ENCODE measurements around the gene OBSCN. TPM values are rescaled to one million over a fixed set of nuclear protein-coding genes. Genes with fewer than 3 reads are reported as not detected.

The OBSCN gene
- total and polyA plus RNA-seq, 2 of the 13 experiments (the other 11 are each of a cell fraction or from before 2014, with no cell fraction given), result 0.20 TPM

DNA sequence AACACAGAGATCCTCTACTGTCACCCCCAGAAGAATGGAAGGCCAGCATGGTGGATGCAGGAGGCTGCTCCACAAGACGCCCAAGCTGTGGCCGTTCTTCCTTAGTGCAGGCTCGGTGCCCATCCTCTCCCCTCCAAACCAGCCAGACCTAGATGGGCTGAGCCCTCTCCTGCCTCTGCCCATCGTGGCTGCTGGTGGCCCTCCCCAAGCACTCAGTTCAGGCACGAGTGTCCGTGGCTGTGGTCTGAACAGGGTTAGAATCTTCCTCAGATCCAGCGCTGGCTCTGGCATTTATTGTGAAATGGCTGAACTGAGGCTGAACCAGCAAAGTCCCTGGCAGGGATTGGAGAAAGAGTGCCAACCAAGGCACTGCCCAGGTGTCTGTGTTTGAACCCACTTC is 139.3 kb downstream of the OBSCN start:
- TF ChIP-seq SMARCC2 (IDR thresholded peaks at IDR 0.05), result no peak
- TF ChIP-seq, protein P1, sequence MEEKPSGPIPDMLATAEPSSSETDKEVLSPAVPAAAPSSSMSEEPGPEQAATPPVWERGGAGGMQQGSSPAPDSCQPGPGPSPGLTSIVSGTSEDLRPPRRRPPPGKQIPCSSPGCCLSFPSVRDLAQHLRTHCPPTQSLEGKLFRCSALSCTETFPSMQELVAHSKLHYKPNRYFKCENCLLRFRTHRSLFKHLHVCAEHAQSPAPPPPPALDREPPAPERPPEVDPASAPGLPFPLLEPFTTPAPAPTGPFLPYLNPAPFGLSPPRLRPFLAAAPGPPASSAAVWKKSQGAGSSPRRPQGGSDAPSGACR (CRISPR knock-in tag; IDR thresholded peaks at IDR 0.05), result no peak
- no peak for TF ChIP-seq ZNF678 (CRISPR knock-in tag; IDR thresholded peaks at IDR 0.05)
- CTCF ChIA-PET (ENCODE audit: low intra/inter-chr PET ratio, low total read pairs), result no interaction called here
- Histone ChIP-seq H3K9me3 (ENCODE audit: low read length) (no peaks in the 10 kb centered on the region), H3K27me3 (ENCODE audit: control insufficient read depth in 1 of 2, insufficient read depth in 2 of 2, low read length in 2 of 2) (peaks cover 3 to 36% of the 10 kb centered on the region in 2 experiments; a peak in 4 of 5 replicates), H4K20me1 (ENCODE audit: insufficient read depth, low read length) (no peaks in the 10 kb centered on the region), H3K4me1 (ENCODE audit: insufficient read depth, low read length) (no peaks in the 10 kb centered on the region), H3K9ac (ENCODE audit: insufficient read depth, low read depth, low read length) (no peak overlapping the region), H3K27ac (ENCODE audit: extremely low read length, insufficient read depth, low read length) (no peak overlapping the region), H3K4me3 (replicated peaks in 1 of 3; ENCODE audit: insufficient read depth in 1 of 3, low read depth in 2 of 3, low read length in 3 of 3) (no peak overlapping the region), H3K36me3 (replicated peaks in 1 of 2; ENCODE audit: control insufficient read depth in 1 of 2, insufficient read depth in 2 of 2, low read length in 2 of 2) (no peaks in the 10 kb centered on the region), H3K4me2 (ENCODE audit: low read depth, low read length) (no peak overlapping the region), H2AFZ (ENCODE audit: low read length) (no peak overlapping the region), H3K79me2 (ENCODE audit: insufficient read depth, low read length) (no peaks in the 10 kb centered on the region)
- no peak for ATAC-seq
- BruUV-seq (replicated peaks), result no TSS peak
- intact Hi-C loops (cut with micrococcal nuclease; ENCODE audit: unreplicated experiment), result no loop called here
- no peak for DNase-seq (ENCODE audit: low spot score)
- no peak for FAIRE-seq
- POLR2A ChIA-PET, result no interaction called here
- WGBS (ENCODE audit: low lambda C conversion rate), result 4% methylated on average over 4 of the region's 7 CpGs
- in situ Hi-C loops (cut with HindIII; ENCODE audit: extremely low pct_ligation_motif_present, low pct_unique_long_range_greater_than_20kb), result no loop called here

DNA sequence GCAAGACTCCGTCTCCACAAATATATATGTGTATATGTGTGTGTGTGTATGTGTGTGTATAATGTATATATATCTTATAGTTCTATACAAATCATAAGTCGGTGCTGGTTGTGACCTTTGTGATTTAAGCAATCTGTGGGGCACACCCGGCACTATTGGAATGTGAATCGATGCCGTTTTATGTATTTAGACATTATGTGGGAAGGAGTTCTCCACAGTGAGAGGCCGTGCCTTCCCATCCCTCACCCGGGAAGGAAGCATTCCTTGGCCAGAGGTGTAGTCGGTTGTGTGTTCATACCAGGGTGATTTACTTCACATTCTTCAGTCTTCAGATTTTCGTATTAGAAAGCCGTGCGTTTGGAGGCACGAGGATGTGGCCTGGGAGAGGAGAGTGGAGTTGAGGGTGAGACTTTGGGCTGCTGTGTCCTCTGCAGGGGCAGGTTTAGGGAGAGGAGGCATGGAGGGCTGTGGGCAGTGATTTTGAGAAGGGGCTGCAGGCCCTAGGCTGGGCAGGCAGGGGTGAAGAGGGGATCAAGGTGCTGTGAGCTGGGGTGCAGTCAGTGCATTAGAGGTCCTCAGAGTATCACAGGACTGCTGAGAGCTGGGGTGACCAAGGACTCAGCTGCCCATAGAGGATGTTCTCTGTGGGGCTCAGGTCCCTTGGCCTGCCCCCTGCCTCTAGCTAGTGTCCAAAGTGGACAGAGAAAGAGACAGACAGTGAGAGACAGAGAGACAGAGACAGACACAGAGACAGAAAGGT is 141.0 kb downstream of the OBSCN start:
- no peak overlapping the region for H3K9ac ChIP-seq (ENCODE audit: insufficient read depth, low read depth, low read length)
- H3K4me2 ChIP-seq (ENCODE audit: low read depth, low read length), result no peak overlapping the region
- H3K4me3 ChIP-seq (replicated peaks in 1 of 3; ENCODE audit: insufficient read depth in 1 of 3, low read depth in 2 of 3, low read length in 3 of 3), result no peak overlapping the region
- in situ Hi-C loops (cut with HindIII; ENCODE audit: extremely low pct_ligation_motif_present, low pct_unique_long_range_greater_than_20kb), result no loop called here
- no peak overlapping the region for H2AFZ ChIP-seq (ENCODE audit: low read length)
- no peaks in the 10 kb centered on the region for H3K36me3 ChIP-seq (replicated peaks in 1 of 2; ENCODE audit: control insufficient read depth in 1 of 2, insufficient read depth in 2 of 2, low read length in 2 of 2)
- no peaks in the 10 kb centered on the region for H3K79me2 ChIP-seq (ENCODE audit: insufficient read depth, low read length)
- H3K4me1 ChIP-seq (ENCODE audit: insufficient read depth, low read length), result no peaks in the 10 kb centered on the region
- FAIRE-seq (no peak), ATAC-seq (no peak), DNase-seq (ENCODE audit: low spot score) (no peak)
- intact Hi-C loops (cut with micrococcal nuclease; ENCODE audit: unreplicated experiment), result no loop called here
- ChIA-PET CTCF (ENCODE audit: low intra/inter-chr PET ratio, low total read pairs) (no interaction called here), POLR2A (no interaction called here)
- BruUV-seq (replicated peaks), result no TSS peak
- peaks cover 3 to 41% of the 10 kb centered on the region in 2 experiments; a peak in 3 of 5 replicates for H3K27me3 ChIP-seq (ENCODE audit: control insufficient read depth in 1 of 2, insufficient read depth in 2 of 2, low read length in 2 of 2)
- no peaks in the 10 kb centered on the region for H3K9me3 ChIP-seq (ENCODE audit: low read length)
- no peak overlapping the region for H3K27ac ChIP-seq (ENCODE audit: extremely low read length, insufficient read depth, low read length)
- no peaks in the 10 kb centered on the region for H4K20me1 ChIP-seq (ENCODE audit: insufficient read depth, low read length)
- WGBS (ENCODE audit: low lambda C conversion rate), result 20% methylated on average over 12 of the region's 12 CpGs
- TF ChIP-seq ZNF674 (CRISPR knock-in tag; IDR thresholded peaks at IDR 0.05; ENCODE audit: low read depth) (no peak), SRSF1 (optimal IDR thresholded peaks at IDR 0.05; ENCODE audit: low read depth, low read length) (no peak), TRIM24 (CRISPR knock-in tag; IDR thresholded peaks at IDR 0.05) (no peak)
- TF ChIP-seq, protein P2, sequence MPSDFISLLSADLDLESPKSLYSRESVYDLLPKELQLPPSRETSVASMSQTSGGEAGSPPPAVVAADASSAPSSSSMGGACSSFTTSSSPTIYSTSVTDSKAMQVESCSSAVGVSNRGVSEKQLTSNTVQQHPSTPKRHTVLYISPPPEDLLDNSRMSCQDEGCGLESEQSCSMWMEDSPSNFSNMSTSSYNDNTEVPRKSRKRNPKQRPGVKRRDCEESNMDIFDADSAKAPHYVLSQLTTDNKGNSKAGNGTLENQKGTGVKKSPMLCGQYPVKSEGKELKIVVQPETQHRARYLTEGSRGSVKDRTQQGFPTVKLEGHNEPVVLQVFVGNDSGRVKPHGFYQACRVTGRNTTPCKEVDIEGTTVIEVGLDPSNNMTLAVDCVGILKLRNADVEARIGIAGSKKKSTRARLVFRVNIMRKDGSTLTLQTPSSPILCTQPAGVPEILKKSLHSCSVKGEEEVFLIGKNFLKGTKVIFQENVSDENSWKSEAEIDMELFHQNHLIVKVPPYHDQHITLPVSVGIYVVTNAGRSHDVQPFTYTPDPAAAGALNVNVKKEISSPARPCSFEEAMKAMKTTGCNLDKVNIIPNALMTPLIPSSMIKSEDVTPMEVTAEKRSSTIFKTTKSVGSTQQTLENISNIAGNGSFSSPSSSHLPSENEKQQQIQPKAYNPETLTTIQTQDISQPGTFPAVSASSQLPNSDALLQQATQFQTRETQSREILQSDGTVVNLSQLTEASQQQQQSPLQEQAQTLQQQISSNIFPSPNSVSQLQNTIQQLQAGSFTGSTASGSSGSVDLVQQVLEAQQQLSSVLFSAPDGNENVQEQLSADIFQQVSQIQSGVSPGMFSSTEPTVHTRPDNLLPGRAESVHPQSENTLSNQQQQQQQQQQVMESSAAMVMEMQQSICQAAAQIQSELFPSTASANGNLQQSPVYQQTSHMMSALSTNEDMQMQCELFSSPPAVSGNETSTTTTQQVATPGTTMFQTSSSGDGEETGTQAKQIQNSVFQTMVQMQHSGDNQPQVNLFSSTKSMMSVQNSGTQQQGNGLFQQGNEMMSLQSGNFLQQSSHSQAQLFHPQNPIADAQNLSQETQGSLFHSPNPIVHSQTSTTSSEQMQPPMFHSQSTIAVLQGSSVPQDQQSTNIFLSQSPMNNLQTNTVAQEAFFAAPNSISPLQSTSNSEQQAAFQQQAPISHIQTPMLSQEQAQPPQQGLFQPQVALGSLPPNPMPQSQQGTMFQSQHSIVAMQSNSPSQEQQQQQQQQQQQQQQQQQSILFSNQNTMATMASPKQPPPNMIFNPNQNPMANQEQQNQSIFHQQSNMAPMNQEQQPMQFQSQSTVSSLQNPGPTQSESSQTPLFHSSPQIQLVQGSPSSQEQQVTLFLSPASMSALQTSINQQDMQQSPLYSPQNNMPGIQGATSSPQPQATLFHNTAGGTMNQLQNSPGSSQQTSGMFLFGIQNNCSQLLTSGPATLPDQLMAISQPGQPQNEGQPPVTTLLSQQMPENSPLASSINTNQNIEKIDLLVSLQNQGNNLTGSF (CRISPR knock-in tag; IDR thresholded peaks at IDR 0.05), result no peak
